HepG2 (cell line): ENCODE measurements around the gene PLEKHN1. TPM values are rescaled to one million over a fixed set of nuclear protein-coding genes. Genes with fewer than 3 reads are reported as not detected.

ENCODE experiments used
- DDIT3 ChIP-seq: sonication (generic); formaldehyde crosslinking; IDR thresholded peaks from 2 replicates; pipeline ENCODE4 v1.4.0; 2020; ENCODE audit warnings: mild to moderate bottlenecking, missing genetic modification reagents
- HNF1A ChIP-seq, 2 experiments: sonication (generic) in 1 of 2; formaldehyde crosslinking in 1 of 2; IDR thresholded peaks; 2 replicates each; pipeline versions ENCODE4 v1.4.0 to v1.6.1; 2016 to 2020; ENCODE audit warnings: borderline replicate concordance in 1 of 2, low read depth in 1 of 2, mild to moderate bottlenecking in 1 of 2, missing genetic modification reagents in 1 of 2
- PRPF4 ChIP-seq: fragments of 200-400 bp; formaldehyde crosslinking; IDR thresholded peaks from 2 replicates; pipeline ENCODE4 v1.6.1; 2016; ENCODE audit warnings: low read length, low read depth; ENCODE audit not compliant: poor library complexity, severe bottlenecking
- RBM22 ChIP-seq: fragments of 200-400 bp; formaldehyde crosslinking; optimal IDR thresholded peaks from 2 replicates; pipeline ENCODE3; 2017; ENCODE audit warnings: mild to moderate bottlenecking, low read length, moderate library complexity
- ZMYM4 ChIP-seq: sonication (generic); formaldehyde crosslinking; IDR thresholded peaks from 2 replicates; pipeline ENCODE4 v1.8.1; 2023; ENCODE audit warnings: mild to moderate bottlenecking, missing genetic modification reagents
- ZNF770 ChIP-seq: sonication (generic); formaldehyde crosslinking; IDR thresholded peaks from 2 replicates; pipeline ENCODE4 v1.5.0; 2020; ENCODE audit warnings: mild to moderate bottlenecking, missing genetic modification reagents
- ZSCAN9 ChIP-seq: IDR thresholded peaks from 2 replicates; pipeline ENCODE4 v1.6.1; 2016; ENCODE audit warnings: borderline replicate concordance
- ZZZ3 ChIP-seq: sonication (generic); formaldehyde crosslinking; IDR thresholded peaks from 2 replicates; pipeline ENCODE4 v1.4.0; 2020; ENCODE audit warnings: missing genetic modification reagents, mild to moderate bottlenecking, borderline replicate concordance
- polyA plus RNA-seq, 8 experiments: library from polyadenylated mRNA; depleted of rRNA in 3 of 8; stranded (reverse) in 7 of 8; unstranded in 1 of 8; fragments of >200 nt; fragmentation: Illumina TruSeq in 4 of 8; extraction: Trizol in 4 of 8; gene quantifications; 2 replicates each; pipeline versions ENCODE4 v1.2.1 to v1.2.3, GENCODE V29; 2011 to 2016; ENCODE audit warnings: low read depth in 4 of 8, missing spikeins in 1 of 8, mixed read lengths in 1 of 8; ENCODE audit not compliant: insufficient read depth in 1 of 8
- total RNA-seq, 5 experiments: library from RNA; depleted of rRNA; stranded (reverse); fragments of >200 nt; fragmentation: Illumina TruSeq; extraction: Trizol; gene quantifications; 2 replicates each; pipeline ENCODE4 v1.2.3, GENCODE V29; 2016; ENCODE audit warnings: low read depth in 1 of 5

Gene PLEKHN1
- total and polyA plus RNA-seq, 2 of the 13 experiments (the other 11 are each of a cell fraction or from before 2014, with no cell fraction given): 0.42 to 0.58 TPM

- TF ChIP-seq ZNF770 (CRISPR knock-in tag) (0 out of 2 replicates have a peak, but pooled peaks have one; percentile 13), ZZZ3 (CRISPR knock-in tag) (no peak), HNF1A (IDR thresholded peaks at IDR 0.05; ENCODE audit: low read depth) (no peak), HNF1A (CRISPR knock-in tag; IDR thresholded peaks at IDR 0.05; ENCODE audit: borderline replicate concordance) (no peak), DDIT3 (no peak), ZSCAN9 (CRISPR knock-in tag) (no peak), ZMYM4 (CRISPR knock-in tag) (no peak), RBM22 (no peak), PRPF4 (no peak)
Observed at GRCh38 chr1:984476-984814, 18.2 kb downstream of the PLEKHN1 start (continued).
